ENCODE measurements around the gene ZNF146. TPM values are rescaled to one million over a fixed set of nuclear protein-coding genes. Genes with fewer than 3 reads are reported as not detected.

ZNF146 gene
- total RNA-seq, 6 donors from 2014 or later, result 25.3 to 68.5 (median 43.2) TPM

Small RNA genes within 50 kb of the gene (small RNA-seq; reads per million reads assigned to genes)
- 0 reads per million in 4 donors for gene RF00019

Other genes starting within 250 kb of the ZNF146 start
- 10 to 100 TPM; 13.6 to 41.2 (median 28.9) TPM for gene SDHAF1, start 219.9 kb upstream of the ZNF146 start, total RNA-seq
- gene SYNE4, start 206.3 kb upstream of the ZNF146 start, total RNA-seq, result 10 to 100 TPM in 5 of 6 donors, 1 to 10 TPM in 1; 9.5 to 21.0 (median 10.9) TPM
- gene ALKBH6, start 200.9 kb upstream of the ZNF146 start, total RNA-seq, result 10 to 100 TPM; 22.3 to 95.3 (median 32.6) TPM
- 10 to 100 TPM in 1 of 6 donors, 1 to 10 TPM in 5; 3.0 to 13.0 (median 6.4) TPM for gene CLIP3, start 182.2 kb upstream of the ZNF146 start, total RNA-seq
- 10 to 100 TPM in 1 of 6 donors, 1 to 10 TPM in 5; 2.4 to 10.5 (median 7.8) TPM for gene THAP8, start 160.8 kb upstream of the ZNF146 start, total RNA-seq
- 1 to 10 TPM in 5 of 6 donors, under 1 TPM in 1; 1.00 to 7.6 (median 2.4) TPM for gene WDR62, start 160.2 kb upstream of the ZNF146 start, total RNA-seq
- gene OVOL3, start 104.0 kb upstream of the ZNF146 start, total RNA-seq, result not detected
- gene POLR2I, start 100.2 kb upstream of the ZNF146 start, total RNA-seq, result 10 to 100 TPM; 36.2 to 81.7 (median 53.7) TPM
- gene TBCB, start 99.6 kb upstream of the ZNF146 start, total RNA-seq, result 100 to 1,000 TPM in 4 of 6 donors, 10 to 100 TPM in 2; 31.4 to 151 (median 109) TPM
- gene CAPNS1, start 75.0 kb upstream of the ZNF146 start, total RNA-seq, result 100 to 1,000 TPM; 144 to 746 (median 340) TPM
- 10 to 100 TPM in 5 of 6 donors, not detected in 1; 12.4 to 95.1 (median 24.0) TPM for gene COX7A1, start 62.7 kb upstream of the ZNF146 start, total RNA-seq
- gene ZNF565, start 441 bp upstream of the ZNF146 start, total RNA-seq, result 10 to 100 TPM in 1 of 6 donors, 1 to 10 TPM in 5; 3.5 to 14.7 (median 5.1) TPM
- gene ZFP14, start 164.1 kb downstream of the ZNF146 start, total RNA-seq, result 10 to 100 TPM in 1 of 6 donors, 1 to 10 TPM in 5; 1.7 to 11.5 (median 6.1) TPM
- gene ZFP82, start 203.5 kb downstream of the ZNF146 start, total RNA-seq, result 1 to 10 TPM in 5 of 6 donors, under 1 TPM in 1; 0.78 to 8.1 (median 4.2) TPM

Data from upper lobe of left lung (tissue), 6 donors.